Measurements from ENCODE around the gene RAB9A. TPM values are rescaled to one million over a fixed set of nuclear protein-coding genes. Genes with fewer than 3 reads are reported as not detected.

The RAB9A gene
- total and polyA plus RNA-seq, 9 of the 15 experiments (the other 6 are each of a cell fraction or from before 2014, with no cell fraction given): 13.5 to 20.8 (median 17.7) TPM

DNA sequence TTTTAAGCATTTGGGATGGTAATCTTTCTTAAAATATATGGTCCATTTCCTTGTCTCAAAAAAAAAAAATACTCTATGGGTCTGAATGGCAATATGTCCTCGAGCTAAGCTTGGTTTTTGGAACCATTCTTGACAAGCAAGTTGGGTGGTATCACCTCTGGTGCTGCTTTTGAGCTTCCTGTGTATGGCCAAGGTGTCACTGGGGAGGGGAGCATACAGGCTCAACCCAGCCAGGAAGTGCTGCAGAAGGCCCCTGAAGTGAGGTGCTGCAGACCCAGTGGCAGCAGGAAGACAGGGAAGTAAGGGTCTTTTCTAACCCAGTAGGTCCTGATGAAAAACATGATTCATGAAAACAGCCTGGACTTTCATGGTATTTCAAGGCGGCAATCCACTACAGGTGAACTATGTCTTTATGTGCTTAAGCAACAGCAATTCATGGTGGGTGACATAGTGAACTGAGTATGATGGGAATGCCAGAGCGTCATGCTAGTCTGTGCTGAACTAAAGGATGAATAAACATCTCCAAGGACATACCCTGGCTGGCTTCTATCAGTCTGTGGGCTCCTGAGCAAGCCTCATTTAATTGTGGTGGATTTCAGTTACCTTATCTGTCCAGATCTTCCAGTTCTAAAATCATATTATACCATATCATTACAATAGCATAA lies 30.4 kb downstream of the RAB9A start (continued):
- TF ChIP-seq E2F3 (CRISPR knock-in tag; IDR thresholded peaks at IDR 0.05): no peak
- TF ChIP-seq, protein P1, sequence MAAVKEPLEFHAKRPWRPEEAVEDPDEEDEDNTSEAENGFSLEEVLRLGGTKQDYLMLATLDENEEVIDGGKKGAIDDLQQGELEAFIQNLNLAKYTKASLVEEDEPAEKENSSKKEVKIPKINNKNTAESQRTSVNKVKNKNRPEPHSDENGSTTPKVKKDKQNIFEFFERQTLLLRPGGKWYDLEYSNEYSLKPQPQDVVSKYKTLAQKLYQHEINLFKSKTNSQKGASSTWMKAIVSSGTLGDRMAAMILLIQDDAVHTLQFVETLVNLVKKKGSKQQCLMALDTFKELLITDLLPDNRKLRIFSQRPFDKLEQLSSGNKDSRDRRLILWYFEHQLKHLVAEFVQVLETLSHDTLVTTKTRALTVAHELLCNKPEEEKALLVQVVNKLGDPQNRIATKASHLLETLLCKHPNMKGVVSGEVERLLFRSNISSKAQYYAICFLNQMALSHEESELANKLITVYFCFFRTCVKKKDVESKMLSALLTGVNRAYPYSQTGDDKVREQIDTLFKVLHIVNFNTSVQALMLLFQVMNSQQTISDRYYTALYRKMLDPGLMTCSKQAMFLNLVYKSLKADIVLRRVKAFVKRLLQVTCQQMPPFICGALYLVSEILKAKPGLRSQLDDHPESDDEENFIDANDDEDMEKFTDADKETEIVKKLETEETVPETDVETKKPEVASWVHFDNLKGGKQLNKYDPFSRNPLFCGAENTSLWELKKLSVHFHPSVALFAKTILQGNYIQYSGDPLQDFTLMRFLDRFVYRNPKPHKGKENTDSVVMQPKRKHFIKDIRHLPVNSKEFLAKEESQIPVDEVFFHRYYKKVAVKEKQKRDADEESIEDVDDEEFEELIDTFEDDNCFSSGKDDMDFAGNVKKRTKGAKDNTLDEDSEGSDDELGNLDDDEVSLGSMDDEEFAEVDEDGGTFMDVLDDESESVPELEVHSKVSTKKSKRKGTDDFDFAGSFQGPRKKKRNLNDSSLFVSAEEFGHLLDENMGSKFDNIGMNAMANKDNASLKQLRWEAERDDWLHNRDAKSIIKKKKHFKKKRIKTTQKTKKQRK (IDR thresholded peaks at IDR 0.05; ENCODE audit: borderline replicate concordance, low read depth, low read length): no peak

DNA sequence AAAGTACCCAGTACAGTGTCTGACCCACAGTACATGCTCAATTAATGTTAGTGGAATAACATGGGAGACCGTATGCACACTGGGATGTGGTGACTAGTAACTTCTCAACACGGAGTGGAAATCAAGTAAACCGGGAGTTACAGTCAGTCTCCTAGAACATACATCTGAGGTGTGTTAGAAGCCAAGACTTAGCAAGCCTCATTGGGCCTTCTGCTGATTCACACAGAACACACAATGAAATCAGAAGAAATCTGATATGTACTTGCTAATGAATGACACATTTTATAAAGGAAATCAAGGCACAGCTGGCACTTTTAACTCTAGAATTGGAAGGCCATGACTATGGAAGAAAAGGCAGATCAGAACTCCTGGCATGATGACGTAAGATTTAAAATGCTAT lies 32.4 kb downstream of the RAB9A start:
- no TSS peak for BruUV-seq (replicated peaks)
- H2AFZ ChIP-seq (ENCODE audit: low read depth, low read length): no peak overlapping the region
- no peak for ATAC-seq
- ChIA-PET POLR2A (interaction anchor here (0.6 to 1.7 kb wide), 3 partner anchors 9 to 22 kb away, joined by 3 to 6 read pairs (median 3); no protein-coding TSS in a partner anchor), CTCF (ENCODE audit: low intra/inter-chr PET ratio) (no interaction called here)
- no peak overlapping the region for H3K4me3 ChIP-seq
- peaks cover 0 to 8% of the 10 kb centered on the region in 2 experiments; a peak in 2 of 5 replicates for H3K4me1 ChIP-seq (replicated peaks in 1 of 2; ENCODE audit: control insufficient read depth in 2 of 2, insufficient read depth in 2 of 2, low read length in 2 of 2)
- WGBS (ENCODE audit: insufficient coverage, low coverage, missing lambda C conversion rate): 100% methylated on average over 3 of the region's 4 CpGs
- peaks cover 32% of the 10 kb centered on the region for H3K79me2 ChIP-seq (ENCODE audit: control insufficient read depth, insufficient read depth, low read length)
- intact Hi-C loops (cut with micrococcal nuclease) (no loop called here), in situ Hi-C loops (cut with MboI) (no loop called here)
- no peaks in the 10 kb centered on the region for H3K9me3 ChIP-seq (replicated peaks; ENCODE audit: control insufficient read depth, insufficient read depth, low read depth, low read length)
- H3K9ac ChIP-seq (ENCODE audit: insufficient read depth in 1 of 2, low read depth in 2 of 2, low read length in 2 of 2): no peak overlapping the region
- no peaks in the 10 kb centered on the region for H3K27me3 ChIP-seq (ENCODE audit: control insufficient read depth in 2 of 2, insufficient read depth in 2 of 2, low read length in 2 of 2)
- no peak for FAIRE-seq
- no peaks in the 10 kb centered on the region for H3K9me1 ChIP-seq (ENCODE audit: control insufficient read depth, insufficient read depth, low read length)
- H3K27ac ChIP-seq (ENCODE audit: extremely low read depth, low read depth, low read length): no peak overlapping the region; the same call in 2 of the 3 replicates
- H4K20me1 ChIP-seq (replicated peaks; ENCODE audit: control insufficient read depth, insufficient read depth, low read length): 0 out of 2 replicates have a peak, but pooled peaks cover 4% of the 10 kb centered on the region
- DNase-seq (ENCODE audit: extremely low read depth in 1 of 4, low spot score in 3 of 4): no peak
- no peak overlapping the region for H3K4me2 ChIP-seq (ENCODE audit: insufficient read depth, low read length)
- H3K36me3 ChIP-seq (ENCODE audit: control insufficient read depth, insufficient read depth, low read length): peaks cover 60% of the 10 kb centered on the region; the same call in 2 of the 3 replicates
- TF ChIP-seq ATF1 (CRISPR knock-in tag; IDR thresholded peaks at IDR 0.05) (no peak), ATF1 (tag; IDR thresholded peaks at IDR 0.05) (no peak), EZH2 (IDR thresholded peaks at IDR 0.05; ENCODE audit: borderline replicate concordance, low read depth, low read length) (no peak), RB1 (IDR thresholded peaks at IDR 0.05; ENCODE audit: low read depth) (no peak), PHB2 (IDR thresholded peaks at IDR 0.05; ENCODE audit: low read depth) (no peak), ZC3H8 (IDR thresholded peaks at IDR 0.05) (no peak), SREBF2 (CRISPR knock-in tag; IDR thresholded peaks at IDR 0.05) (no peak), KLF6 (CRISPR knock-in tag; IDR thresholded peaks at IDR 0.05; ENCODE audit: borderline replicate concordance) (no peak), CREB1 (IDR thresholded peaks at IDR 0.05) (no peak), CREB1 (CRISPR knock-in tag; IDR thresholded peaks at IDR 0.05) (no peak), ZNF778 (CRISPR knock-in tag; IDR thresholded peaks at IDR 0.05) (no peak), NCOR1 (IDR thresholded peaks at IDR 0.05) (no peak), ZBTB7A (IDR thresholded peaks at IDR 0.05; ENCODE audit: borderline replicate concordance, control insufficient read depth, low read depth, low read length) (no peak)
- TF ChIP-seq, protein P2, sequence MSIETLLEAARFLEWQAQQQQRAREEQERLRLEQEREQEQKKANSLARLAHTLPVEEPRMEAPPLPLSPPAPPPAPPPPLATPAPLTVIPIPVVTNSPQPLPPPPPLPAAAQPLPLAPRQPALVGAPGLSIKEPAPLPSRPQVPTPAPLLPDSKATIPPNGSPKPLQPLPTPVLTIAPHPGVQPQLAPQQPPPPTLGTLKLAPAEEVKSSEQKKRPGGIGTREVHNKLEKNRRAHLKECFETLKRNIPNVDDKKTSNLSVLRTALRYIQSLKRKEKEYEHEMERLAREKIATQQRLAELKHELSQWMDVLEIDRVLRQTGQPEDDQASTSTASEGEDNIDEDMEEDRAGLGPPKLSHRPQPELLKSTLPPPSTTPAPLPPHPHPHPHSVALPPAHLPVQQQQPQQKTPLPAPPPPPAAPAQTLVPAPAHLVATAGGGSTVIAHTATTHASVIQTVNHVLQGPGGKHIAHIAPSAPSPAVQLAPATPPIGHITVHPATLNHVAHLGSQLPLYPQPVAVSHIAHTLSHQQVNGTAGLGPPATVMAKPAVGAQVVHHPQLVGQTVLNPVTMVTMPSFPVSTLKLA (conservative IDR thresholded peaks at IDR 0.05): no peak
- TF ChIP-seq, protein P3, sequence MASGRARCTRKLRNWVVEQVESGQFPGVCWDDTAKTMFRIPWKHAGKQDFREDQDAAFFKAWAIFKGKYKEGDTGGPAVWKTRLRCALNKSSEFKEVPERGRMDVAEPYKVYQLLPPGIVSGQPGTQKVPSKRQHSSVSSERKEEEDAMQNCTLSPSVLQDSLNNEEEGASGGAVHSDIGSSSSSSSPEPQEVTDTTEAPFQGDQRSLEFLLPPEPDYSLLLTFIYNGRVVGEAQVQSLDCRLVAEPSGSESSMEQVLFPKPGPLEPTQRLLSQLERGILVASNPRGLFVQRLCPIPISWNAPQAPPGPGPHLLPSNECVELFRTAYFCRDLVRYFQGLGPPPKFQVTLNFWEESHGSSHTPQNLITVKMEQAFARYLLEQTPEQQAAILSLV (tag; IDR thresholded peaks at IDR 0.05): no peak
